ENCODE results near the gene NTN5.

DNA sequence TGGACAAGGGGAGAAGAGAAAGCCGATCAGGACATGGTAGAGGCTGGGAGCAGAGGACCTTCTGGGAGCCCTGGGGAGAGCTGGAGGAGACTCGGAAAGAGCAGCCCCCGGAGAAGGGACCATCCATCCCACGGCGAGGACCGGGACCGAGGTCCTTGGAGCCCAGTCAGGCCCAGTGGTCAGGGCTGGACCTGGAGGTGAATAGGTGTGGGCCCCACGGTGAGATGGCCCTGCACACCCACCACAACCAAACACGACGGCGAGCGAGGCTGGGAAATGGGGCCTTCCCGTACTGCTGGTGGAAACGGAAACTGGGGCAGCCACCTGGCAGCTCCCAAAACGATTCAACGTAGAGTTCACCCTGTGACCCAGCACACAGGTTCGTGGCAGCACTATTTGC is 3.7 kb upstream of the NTN5 start:
- TF ChIP-seq, protein P1, sequence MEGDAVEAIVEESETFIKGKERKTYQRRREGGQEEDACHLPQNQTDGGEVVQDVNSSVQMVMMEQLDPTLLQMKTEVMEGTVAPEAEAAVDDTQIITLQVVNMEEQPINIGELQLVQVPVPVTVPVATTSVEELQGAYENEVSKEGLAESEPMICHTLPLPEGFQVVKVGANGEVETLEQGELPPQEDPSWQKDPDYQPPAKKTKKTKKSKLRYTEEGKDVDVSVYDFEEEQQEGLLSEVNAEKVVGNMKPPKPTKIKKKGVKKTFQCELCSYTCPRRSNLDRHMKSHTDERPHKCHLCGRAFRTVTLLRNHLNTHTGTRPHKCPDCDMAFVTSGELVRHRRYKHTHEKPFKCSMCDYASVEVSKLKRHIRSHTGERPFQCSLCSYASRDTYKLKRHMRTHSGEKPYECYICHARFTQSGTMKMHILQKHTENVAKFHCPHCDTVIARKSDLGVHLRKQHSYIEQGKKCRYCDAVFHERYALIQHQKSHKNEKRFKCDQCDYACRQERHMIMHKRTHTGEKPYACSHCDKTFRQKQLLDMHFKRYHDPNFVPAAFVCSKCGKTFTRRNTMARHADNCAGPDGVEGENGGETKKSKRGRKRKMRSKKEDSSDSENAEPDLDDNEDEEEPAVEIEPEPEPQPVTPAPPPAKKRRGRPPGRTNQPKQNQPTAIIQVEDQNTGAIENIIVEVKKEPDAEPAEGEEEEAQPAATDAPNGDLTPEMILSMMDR (IDR thresholded peaks at IDR 0.05) = no peak
- no peak for TF ChIP-seq POLR2AphosphoS5 (IDR thresholded peaks at IDR 0.05)

All from suprapubic skin (tissue), 3 donors.